Central memory CD8-positive, alpha-beta T cell (primary cell): Measurements from ENCODE around the gene KLHL29.

Experiments used
- ATAC-seq: fragments of 150-1000 bp; cut with Tn5 transposase; replicated peaks from 2 replicates; pipeline ENCODE4 v1.10.0; 2022; ENCODE audit warnings: mild to moderate bottlenecking, moderate FRiP score, moderate number of reproducible peaks; ENCODE audit not compliant: poor library complexity, severe bottlenecking; ENCODE audit errors: extremely low read depth
- DNase-seq, 2 donors: peaks; one replicate each; pipeline ENCODE4 v3.0.0; 2021; ENCODE audit warnings: low spot score in 2 of 2
- H3K27ac Mint-ChIP-seq: one replicate; pipeline ENCODE4 v1.8.0; 2022; ENCODE audit warnings: low read depth, mild to moderate bottlenecking, moderate library complexity, mixed read lengths
- H3K27me3 Mint-ChIP-seq: one replicate; pipeline ENCODE4 v1.8.0; 2022; ENCODE audit warnings: mixed read lengths
- H3K36me3 Mint-ChIP-seq: one replicate; pipeline ENCODE4 v1.8.0; 2022; ENCODE audit warnings: mild to moderate bottlenecking, moderate library complexity, mixed read lengths; ENCODE audit not compliant: insufficient read depth
- H3K4me1 Mint-ChIP-seq: one replicate; pipeline ENCODE4 v1.8.0; 2022; ENCODE audit warnings: mixed read lengths
- H3K4me3 Mint-ChIP-seq: one replicate; pipeline ENCODE4 v1.8.0; 2022; ENCODE audit warnings: mild to moderate bottlenecking, moderate library complexity, mixed read lengths
- H3K9me3 Mint-ChIP-seq: one replicate; pipeline ENCODE4 v1.8.0; 2022; ENCODE audit warnings: mixed read lengths

Gene KLHL29

GRCh38 chr2:23540804-23541360 is 155.9 kb downstream of the KLHL29 start:
- H3K36me3 Mint-ChIP-seq = peaks cover 2% of the 10 kb centered on the region
- ATAC-seq (no peak), DNase-seq (no peak)
- H3K4me3 Mint-ChIP-seq = no peak overlapping the region
- H3K4me1 Mint-ChIP-seq = no peaks in the 10 kb centered on the region
- H3K27me3 Mint-ChIP-seq = no peaks in the 10 kb centered on the region
- H3K9me3 Mint-ChIP-seq = no peaks in the 10 kb centered on the region
- H3K27ac Mint-ChIP-seq = no peak overlapping the region

GRCh38 chr2:23541503-23542229 is 156.7 kb downstream of the KLHL29 start:
- H3K27ac Mint-ChIP-seq = no peak overlapping the region
- H3K36me3 Mint-ChIP-seq = peaks cover 2% of the 10 kb centered on the region
- H3K27me3 Mint-ChIP-seq = no peaks in the 10 kb centered on the region
- no peaks in the 10 kb centered on the region for H3K9me3 Mint-ChIP-seq
- no peaks in the 10 kb centered on the region for H3K4me1 Mint-ChIP-seq
- no peak overlapping the region for H3K4me3 Mint-ChIP-seq
- DNase-seq (no peak), ATAC-seq (no peak)

- DNase-seq (no peak), ATAC-seq (no peak)
- Mint-ChIP-seq H3K4me3 (no peak overlapping the region), H3K27me3 (no peaks in the 10 kb centered on the region), H3K36me3 (peaks cover under 1% of the 10 kb centered on the region), H3K9me3 (no peaks in the 10 kb centered on the region), H3K27ac (no peak overlapping the region), H3K4me1 (no peaks in the 10 kb centered on the region)
Measured at GRCh38 chr2:23542230-23542789, 157.3 kb downstream of the KLHL29 start.

- Mint-ChIP-seq H3K36me3 (no peaks in the 10 kb centered on the region), H3K4me3 (no peak overlapping the region), H3K4me1 (no peaks in the 10 kb centered on the region), H3K27me3 (no peaks in the 10 kb centered on the region), H3K9me3 (no peaks in the 10 kb centered on the region), H3K27ac (no peak overlapping the region)
- no peak for ATAC-seq
- no peak for DNase-seq
Measured at GRCh38 chr2:23543302-23543701, 158.3 kb downstream of the KLHL29 start.

- ATAC-seq (no peak), DNase-seq (no peak)
- Mint-ChIP-seq H3K9me3 (no peaks in the 10 kb centered on the region), H3K4me1 (no peaks in the 10 kb centered on the region), H3K27ac (no peak overlapping the region), H3K27me3 (no peaks in the 10 kb centered on the region), H3K36me3 (no peaks in the 10 kb centered on the region), H3K4me3 (no peak overlapping the region)
Measured at GRCh38 chr2:23543728-23544127, 158.7 kb downstream of the KLHL29 start.

- H3K36me3 Mint-ChIP-seq = no peaks in the 10 kb centered on the region
- no peak for ATAC-seq
Measured at GRCh38 chr2:23544589-23545295, 159.8 kb downstream of the KLHL29 start.

GRCh38 chr2:23545396-23545795 is 160.4 kb downstream of the KLHL29 start:
- Mint-ChIP-seq H3K27ac (no peak overlapping the region), H3K27me3 (no peaks in the 10 kb centered on the region), H3K9me3 (no peaks in the 10 kb centered on the region), H3K36me3 (no peaks in the 10 kb centered on the region), H3K4me3 (no peak overlapping the region), H3K4me1 (no peaks in the 10 kb centered on the region)
- ATAC-seq (no peak), DNase-seq (no peak)

More at GRCh38 chr2:23544589-23545295, 159.8 kb downstream of the KLHL29 start:
- no peaks in the 10 kb centered on the region for H3K9me3 Mint-ChIP-seq
- H3K4me3 Mint-ChIP-seq = no peak overlapping the region
- no peaks in the 10 kb centered on the region for H3K4me1 Mint-ChIP-seq
- DNase-seq = no peak
- H3K27me3 Mint-ChIP-seq = no peaks in the 10 kb centered on the region
- H3K27ac Mint-ChIP-seq = no peak overlapping the region

GRCh38 chr2:23545811-23546210 is 160.8 kb downstream of the KLHL29 start:
- no peak overlapping the region for H3K27ac Mint-ChIP-seq
- H3K9me3 Mint-ChIP-seq = no peaks in the 10 kb centered on the region
- H3K4me3 Mint-ChIP-seq = no peak overlapping the region
- H3K4me1 Mint-ChIP-seq = no peaks in the 10 kb centered on the region
- no peaks in the 10 kb centered on the region for H3K36me3 Mint-ChIP-seq
- DNase-seq (no peak), ATAC-seq (no peak)
- no peaks in the 10 kb centered on the region for H3K27me3 Mint-ChIP-seq

GRCh38 chr2:23546913-23547312 is 161.9 kb downstream of the KLHL29 start:
- H3K27me3 Mint-ChIP-seq = no peaks in the 10 kb centered on the region
- DNase-seq (no peak), ATAC-seq (no peak)
- no peaks in the 10 kb centered on the region for H3K9me3 Mint-ChIP-seq
- H3K4me3 Mint-ChIP-seq = no peak overlapping the region
- no peaks in the 10 kb centered on the region for H3K36me3 Mint-ChIP-seq
- H3K27ac Mint-ChIP-seq = no peak overlapping the region
- no peaks in the 10 kb centered on the region for H3K4me1 Mint-ChIP-seq

- Mint-ChIP-seq H3K27me3 (no peaks in the 10 kb centered on the region), H3K9me3 (no peaks in the 10 kb centered on the region), H3K4me3 (no peak overlapping the region), H3K4me1 (no peaks in the 10 kb centered on the region), H3K36me3 (no peaks in the 10 kb centered on the region), H3K27ac (no peak overlapping the region)
- no peak for DNase-seq
- ATAC-seq = no peak
Measured at GRCh38 chr2:23547725-23548124, 162.7 kb downstream of the KLHL29 start.

- Mint-ChIP-seq H3K36me3 (no peaks in the 10 kb centered on the region), H3K27me3 (no peaks in the 10 kb centered on the region), H3K9me3 (no peaks in the 10 kb centered on the region), H3K27ac (no peak overlapping the region), H3K4me3 (no peak overlapping the region), H3K4me1 (no peaks in the 10 kb centered on the region)
- DNase-seq (no peak), ATAC-seq (no peak)
Measured at GRCh38 chr2:23548143-23548769, 163.3 kb downstream of the KLHL29 start.

- Mint-ChIP-seq H3K27me3 (no peaks in the 10 kb centered on the region), H3K27ac (no peak overlapping the region), H3K9me3 (no peaks in the 10 kb centered on the region), H3K4me3 (no peak overlapping the region), H3K36me3 (no peaks in the 10 kb centered on the region), H3K4me1 (no peaks in the 10 kb centered on the region)
- ATAC-seq = no peak
- no peak for DNase-seq
Measured at GRCh38 chr2:23549051-23549450, 164.1 kb downstream of the KLHL29 start.
